OCI-LY3 (cell line): Measurements from ENCODE around the gene ZNF407.

Experiments
- CTCF ChIP-seq: fragments of 200-600, 300-600 bp; sonication (generic); IDR thresholded peaks from 2 replicates; pipeline ENCODE4 v1.5.1; 2014; ENCODE audit warnings: antibody characterized with exemption, low read length, low read depth
- EZH2phosphoT487 ChIP-seq: fragments of 200-600 bp; shearing (Covaris generic); IDR thresholded peaks from 2 replicates; pipeline ENCODE4 v1.6.1; 2018; ENCODE audit warnings: antibody characterized with exemption, mixed run types, low read depth

DNA sequence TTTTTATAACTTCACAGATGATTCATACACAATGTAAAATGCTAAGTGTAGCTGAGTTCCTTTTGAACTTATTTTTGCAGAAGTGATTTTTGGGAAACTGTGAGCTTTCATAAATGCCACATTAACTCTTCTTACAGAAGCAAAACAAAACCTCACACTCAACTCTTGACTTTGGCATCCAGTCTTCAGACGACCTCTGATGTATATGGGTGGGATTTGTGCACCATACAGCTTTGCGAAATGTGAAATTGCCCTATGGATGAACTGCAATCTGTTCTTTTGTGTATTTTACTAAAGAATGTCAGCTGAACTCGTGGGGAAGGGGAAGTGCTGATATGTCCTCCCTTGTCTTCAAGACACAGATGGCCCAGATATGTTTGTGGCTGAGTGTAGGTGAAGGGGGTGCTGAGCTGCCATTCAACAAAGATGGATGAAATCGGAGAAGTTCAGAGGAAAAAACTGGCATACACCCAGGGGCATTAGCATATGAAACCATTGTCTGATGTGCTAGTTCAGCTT, 393.0 kb downstream of the ZNF407 start:
- no peak for TF ChIP-seq CTCF
- TF ChIP-seq EZH2phosphoT487: no peak
